Endothelial cell of umbilical vein (primary cell): Measurements from ENCODE around the gene PLXDC1. TPM values are rescaled to one million over a fixed set of nuclear protein-coding genes. Genes with fewer than 3 reads are reported as not detected.

ENCODE experiments used
- BruUV-seq: library from RNA; stranded (reverse); fragments of 400-500 nt; replicated peaks from 2 replicates; lab custom pipeline; 2021; lab: Mats Ljungman, UMichigan
- CTCF ChIA-PET: fragments of 300-600, 350-600 bp; sonication (Branson Sonifier 250); formaldehyde crosslinking; loops from one replicate; lab custom pipeline; 2021; ENCODE audit warnings: antibody characterized with exemption, inconsistent platforms; lab: Charles Lee
- POLR2A ChIA-PET: fragments of 300-600, 350-600 bp; sonication (Branson Sonifier 250); formaldehyde crosslinking; loops from one replicate; lab custom pipeline; 2021; ENCODE audit warnings: antibody characterized with exemption, inconsistent platforms; lab: Charles Lee
- DNase-seq: peaks from one replicate; pipeline ENCODE4 v3.0.0-alpha.2; 2011; ENCODE audit warnings: low read depth, low spot score
- FAIRE-seq: peaks from 2 replicates; lab custom pipeline; 2011; peaks lifted over from hg19 to GRCh38; lab: Jason Lieb, UNC
- H2AFZ ChIP-seq: 2 replicates; pipeline ENCODE4 v1.6.0; 2012; ENCODE audit warnings: low read depth, low read length, control low read depth, inconsistent platforms
- H3K27ac ChIP-seq: 2 replicates; pipeline ENCODE4 v1.5.1; 2011; ENCODE audit warnings: low read depth, mild to moderate bottlenecking, control low read depth, low read length, moderate library complexity; ENCODE audit not compliant: insufficient read depth
- H3K27me3 ChIP-seq, 2 experiments: 2 replicates each; pipeline versions ENCODE4 v1.6.0 to v1.6.1; 2011; ENCODE audit warnings: low read length in 2 of 2, mixed read lengths in 1 of 2; ENCODE audit not compliant: control insufficient read depth in 2 of 2, insufficient read depth in 2 of 2
- H3K36me3 ChIP-seq, 2 experiments: 2 replicates in 1 of 2; 3 replicates in 1 of 2; pipeline ENCODE4 v1.5.1; 2011; ENCODE audit warnings: low read length in 2 of 2, mild to moderate bottlenecking in 1 of 2, moderate library complexity in 1 of 2; ENCODE audit not compliant: control insufficient read depth in 2 of 2, insufficient read depth in 2 of 2; ENCODE audit errors: extremely low read depth in 1 of 2
- H3K4me1 ChIP-seq: 3 replicates; pipeline ENCODE4 v1.5.1; 2011; ENCODE audit warnings: mild to moderate bottlenecking, low read length; ENCODE audit not compliant: control insufficient read depth, insufficient read depth; ENCODE audit errors: extremely low read depth
- H3K4me2 ChIP-seq: 2 replicates; pipeline ENCODE4 v1.6.1; 2011; ENCODE audit warnings: low read length, control low read depth, mixed read lengths; ENCODE audit not compliant: insufficient read depth
- H3K4me3 ChIP-seq, 3 experiments: fragments of 200-600 bp in 1 of 3; sonication (generic), shearing (Covaris generic) in 1 of 3; replicated peaks in 1 of 3; 2 replicates each; pipeline ENCODE4 v1.5.1; 2011 to 2016; ENCODE audit warnings: control low read depth in 3 of 3, low read length in 3 of 3, mild to moderate bottlenecking in 2 of 3, inconsistent platforms in 1 of 3, low read depth in 1 of 3, moderate library complexity in 1 of 3; ENCODE audit not compliant: insufficient read depth in 1 of 3
- H3K79me2 ChIP-seq: 2 replicates; pipeline ENCODE4 v1.6.0; 2012; ENCODE audit warnings: low read length, inconsistent platforms; ENCODE audit not compliant: control insufficient read depth, insufficient read depth
- H3K9ac ChIP-seq: replicated peaks from 2 replicates; pipeline ENCODE3; 2011; ENCODE audit warnings: low read length, control low read depth; ENCODE audit not compliant: insufficient read depth; ENCODE audit errors: extremely low read depth
- H3K9me1 ChIP-seq: replicated peaks from 3 replicates; pipeline ENCODE4 v1.6.0; 2011; ENCODE audit warnings: mild to moderate bottlenecking, low read length; ENCODE audit not compliant: control insufficient read depth, insufficient read depth; ENCODE audit errors: extremely low read depth
- H3K9me3 ChIP-seq: replicated peaks from 2 replicates; pipeline ENCODE4 v1.5.1; 2012; ENCODE audit warnings: low read length, inconsistent platforms; ENCODE audit not compliant: control insufficient read depth, insufficient read depth
- H4K20me1 ChIP-seq: replicated peaks from 2 replicates; pipeline ENCODE3; 2011; ENCODE audit warnings: mild to moderate bottlenecking, low read length; ENCODE audit not compliant: control insufficient read depth, insufficient read depth; ENCODE audit errors: extremely low read depth
- EZH2 ChIP-seq: IDR thresholded peaks from 2 replicates; pipeline ENCODE4 v1.6.1; 2012; ENCODE audit warnings: borderline replicate concordance, low read depth, mild to moderate bottlenecking, moderate library complexity, low read length, inconsistent platforms; ENCODE audit not compliant: severe bottlenecking
- FOS ChIP-seq: IDR thresholded peaks from 2 replicates; pipeline ENCODE4 v1.6.1; 2011; ENCODE audit warnings: mild to moderate bottlenecking, low read length, moderate library complexity, borderline replicate concordance; ENCODE audit not compliant: insufficient read depth
- GATA2 ChIP-seq: IDR thresholded peaks from 2 replicates; pipeline ENCODE4 v1.7.0; 2011; ENCODE audit warnings: low read depth, mild to moderate bottlenecking, moderate library complexity, mixed read lengths, low read length; ENCODE audit not compliant: insufficient read length, insufficient read depth
- JUN ChIP-seq: IDR thresholded peaks from 2 replicates; pipeline ENCODE4 v1.6.1; 2011; ENCODE audit warnings: borderline replicate concordance, low read depth; ENCODE audit not compliant: insufficient read length, insufficient read depth
- MAX ChIP-seq: IDR thresholded peaks from 2 replicates; pipeline ENCODE4 v1.6.1; 2011; ENCODE audit not compliant: insufficient read depth, insufficient read length
- MYC ChIP-seq: IDR thresholded peaks from one replicate; pipeline ENCODE4 v1.6.1; 2011; ENCODE audit warnings: mild to moderate bottlenecking, low read depth, low read length
- POLR2A ChIP-seq: IDR thresholded peaks from 2 replicates; pipeline ENCODE4 v1.6.1; 2012; ENCODE audit warnings: low read depth, mild to moderate bottlenecking, control low read depth, low read length
- POLR2AphosphoS5 ChIP-seq: IDR thresholded peaks from 2 replicates; pipeline ENCODE4 v1.6.1; 2012; ENCODE audit warnings: low read depth, mild to moderate bottlenecking, control low read depth, low read length, moderate library complexity; ENCODE audit not compliant: insufficient read depth
- dilution Hi-C: fragments of 300-500 bp; cut with MboI; formaldehyde crosslinking; loops from one replicate; pipeline ENCODE4 v1.15.0; 2019; ENCODE audit warnings: low sequenced_read_pairs; ENCODE audit not compliant: extremely low pct_ligation_motif_present
- intact Hi-C: fragments of 100-400 bp; cut with micrococcal nuclease; formaldehyde crosslinking; loops from one replicate; pipeline ENCODE4 v1.10.0; 2022
- polyA plus RNA-seq, 4 experiments: library from polyadenylated mRNA; depleted of rRNA in 3 of 4; stranded (reverse) in 3 of 4; unstranded in 1 of 4; fragments of >200 nt; gene quantifications; 2 replicates each; pipeline versions ENCODE4 v1.2.1 to v1.2.3, GENCODE V29; 2011 to 2012; ENCODE audit warnings: missing spikeins in 1 of 4
- small RNA-seq: library from RNA; depleted of rRNA; stranded (forward); fragments of <200 nt; gene quantifications from one replicate; pipeline ENCODE3, GENCODE V24; 2012; ENCODE audit warnings: low replicate concordance, low read depth; ENCODE audit not compliant: insufficient read depth, insufficient read length
- total RNA-seq: library from RNA; stranded (reverse); gene quantifications from 2 replicates; pipeline ENCODE4 v1.2.3, GENCODE V29; 2021
- TF ChIP-seq, protein P1 (sequence below), 2 donors: IDR thresholded peaks; 1 replicate in 1 of 2; 2 replicates in 1 of 2; pipeline ENCODE4 v1.5.1; 2011; ENCODE audit warnings: low read length in 2 of 2, mild to moderate bottlenecking in 2 of 2, moderate library complexity in 2 of 2, control low read depth in 1 of 2, inconsistent platforms in 1 of 2, low read depth in 1 of 2; ENCODE audit not compliant: insufficient read depth in 1 of 2; ENCODE audit errors: extremely low read depth in 1 of 2

PLXDC1 gene
- total and polyA plus RNA-seq, 2 donors (not counting 3 experiments of a cell fraction or from before 2014, with no cell fraction given) = 0.03 TPM; not detected in 1

DNA sequence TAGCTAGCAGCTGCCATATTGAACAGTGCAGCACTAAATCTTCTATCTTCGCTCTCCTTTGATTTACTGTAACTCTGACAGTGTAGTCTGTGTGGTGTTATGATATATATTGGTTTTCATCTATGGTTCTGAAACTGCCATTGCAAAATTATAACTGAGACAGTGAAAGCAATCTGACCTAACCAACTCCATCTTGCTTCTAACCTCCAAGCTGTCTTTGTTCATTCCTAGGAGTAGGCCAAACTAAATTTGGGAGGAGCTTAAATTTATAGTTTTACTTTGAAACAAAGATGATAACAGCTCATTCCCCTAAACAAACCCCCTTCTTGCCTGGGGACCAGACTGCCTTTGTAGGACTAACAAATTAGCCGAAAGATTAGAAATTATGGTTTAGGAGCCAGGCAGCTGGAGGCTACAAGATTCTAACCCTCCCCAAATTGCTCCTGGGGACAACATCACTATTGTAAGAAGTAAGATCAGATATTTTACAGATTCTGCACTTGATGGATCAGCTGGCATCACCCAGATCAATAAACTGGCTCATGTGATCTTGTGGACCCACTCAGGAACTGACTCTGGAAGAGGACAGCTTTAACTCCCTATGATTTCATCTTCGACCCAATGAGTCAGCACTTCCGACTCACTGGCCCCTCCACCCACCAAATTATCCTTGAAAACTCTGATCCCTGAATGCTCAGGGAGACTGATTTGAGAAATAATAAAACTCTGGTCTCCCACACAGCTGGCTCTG, 137.2 kb downstream of the PLXDC1 start:
- no peaks in the 10 kb centered on the region for H3K9me1 ChIP-seq
- intact Hi-C loops = no loop called here
- no peaks in the 10 kb centered on the region for H3K36me3 ChIP-seq
- peak; percentile 32 for DNase-seq
- TF ChIP-seq GATA2 (no peak), FOS (peak; percentile 70), MYC (no peak), EZH2 (no peak), JUN (peak; percentile 53), MAX (no peak), POLR2A (no peak), POLR2AphosphoS5 (no peak)
- TF ChIP-seq, protein P1, sequence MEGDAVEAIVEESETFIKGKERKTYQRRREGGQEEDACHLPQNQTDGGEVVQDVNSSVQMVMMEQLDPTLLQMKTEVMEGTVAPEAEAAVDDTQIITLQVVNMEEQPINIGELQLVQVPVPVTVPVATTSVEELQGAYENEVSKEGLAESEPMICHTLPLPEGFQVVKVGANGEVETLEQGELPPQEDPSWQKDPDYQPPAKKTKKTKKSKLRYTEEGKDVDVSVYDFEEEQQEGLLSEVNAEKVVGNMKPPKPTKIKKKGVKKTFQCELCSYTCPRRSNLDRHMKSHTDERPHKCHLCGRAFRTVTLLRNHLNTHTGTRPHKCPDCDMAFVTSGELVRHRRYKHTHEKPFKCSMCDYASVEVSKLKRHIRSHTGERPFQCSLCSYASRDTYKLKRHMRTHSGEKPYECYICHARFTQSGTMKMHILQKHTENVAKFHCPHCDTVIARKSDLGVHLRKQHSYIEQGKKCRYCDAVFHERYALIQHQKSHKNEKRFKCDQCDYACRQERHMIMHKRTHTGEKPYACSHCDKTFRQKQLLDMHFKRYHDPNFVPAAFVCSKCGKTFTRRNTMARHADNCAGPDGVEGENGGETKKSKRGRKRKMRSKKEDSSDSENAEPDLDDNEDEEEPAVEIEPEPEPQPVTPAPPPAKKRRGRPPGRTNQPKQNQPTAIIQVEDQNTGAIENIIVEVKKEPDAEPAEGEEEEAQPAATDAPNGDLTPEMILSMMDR (IDR thresholded peaks at IDR 0.05; ENCODE audit: extremely low read depth in 1 of 2, insufficient read depth in 1 of 2, low read depth in 1 of 2, low read length in 2 of 2) = no peak
- no peaks in the 10 kb centered on the region for H4K20me1 ChIP-seq
- H3K79me2 ChIP-seq = no peaks in the 10 kb centered on the region
- POLR2A ChIA-PET = no interaction called here
- no peak overlapping the region for H3K4me2 ChIP-seq
- dilution Hi-C loops = no loop called here
- H2AFZ ChIP-seq = peak overlapping the region; percentile 37
- H3K4me3 ChIP-seq = no peak overlapping the region
- no peaks in the 10 kb centered on the region for H3K9me3 ChIP-seq
- peak; percentile 67 for FAIRE-seq
- H3K27ac ChIP-seq = no peak overlapping the region
- H3K9ac ChIP-seq = no peak overlapping the region
- H3K4me1 ChIP-seq = peaks cover 15% of the 10 kb centered on the region
- CTCF ChIA-PET = interaction anchor here (1.4 to 1.7 kb wide), 3 partner anchors 11 to 41 kb away, joined by 4 to 8 read pairs (median 5); no protein-coding TSS in a partner anchor
- BruUV-seq = no TSS peak
- H3K27me3 ChIP-seq = no peaks in the 10 kb centered on the region

Small RNA genes within 50 kb of the gene (small RNA-seq; reads per million reads assigned to genes)
- not detected for gene AC091178.1

Other genes with a start within 250 kb of the PLXDC1 start
- not detected in 2 replicates for gene FBXO47, start 184.2 kb downstream of the PLXDC1 start, total RNA-seq
- not detected in 2 replicates for gene FBXO47, start 184.2 kb downstream of the PLXDC1 start, polyA plus RNA-seq
- gene ARL5C, start 14.5 kb upstream of the PLXDC1 start, total RNA-seq = not detected in 2 replicates
- gene ARL5C, start 14.5 kb upstream of the PLXDC1 start, polyA plus RNA-seq = not detected in 2 replicates
- 12.3 and 14.6 TPM in 2 replicates for gene CACNB1, start 46.0 kb upstream of the PLXDC1 start, total RNA-seq
- gene CACNB1, start 46.0 kb upstream of the PLXDC1 start, polyA plus RNA-seq = 4.7 and 5.0 TPM in 2 replicates
- gene RPL19, start 48.6 kb upstream of the PLXDC1 start, total RNA-seq = 1,752 and 1,802 TPM in 2 replicates
- gene RPL19, start 48.6 kb upstream of the PLXDC1 start, polyA plus RNA-seq = 1,595 and 1,958 TPM in 2 replicates
- not detected in 2 replicates for gene STAC2, start 74.3 kb upstream of the PLXDC1 start, total RNA-seq
- gene STAC2, start 74.3 kb upstream of the PLXDC1 start, polyA plus RNA-seq = not detected in 2 replicates
- 14.8 and 18.0 TPM in 2 replicates for gene FBXL20, start 250.0 kb upstream of the PLXDC1 start, total RNA-seq
- gene FBXL20, start 250.0 kb upstream of the PLXDC1 start, polyA plus RNA-seq = 4.6 and 4.8 TPM in 2 replicates